ENCODE data around the gene INHBE.

Gene INHBE

DNA sequence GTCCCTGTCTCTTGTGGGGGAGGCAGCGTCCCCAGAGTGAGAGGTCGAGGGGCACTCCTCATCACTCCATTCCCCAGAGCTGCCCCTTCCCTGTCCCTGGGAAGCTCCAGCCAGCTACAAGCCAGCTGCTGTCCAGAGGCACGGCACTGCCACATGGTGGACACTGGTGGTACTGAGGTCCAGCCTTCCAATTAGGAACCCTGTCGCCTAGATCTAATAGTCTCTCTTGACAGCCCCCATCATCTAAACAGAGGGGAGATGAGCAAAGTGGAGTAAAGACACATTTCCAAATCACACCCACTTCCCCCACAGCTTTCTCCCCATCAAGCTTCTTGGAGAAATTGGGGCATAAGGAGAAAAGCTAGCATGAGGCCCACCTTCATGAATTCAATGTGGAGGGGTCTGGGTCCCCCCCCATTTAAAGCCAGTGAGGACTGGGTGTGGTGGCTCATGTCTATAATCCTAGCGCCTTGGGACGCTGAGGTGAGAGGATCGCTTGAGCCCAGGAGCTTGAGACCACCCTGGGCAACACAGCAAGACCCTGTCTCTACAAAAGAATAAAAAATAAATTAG is 2.1 kb upstream of the INHBE start:
- no peaks in the 10 kb centered on the region for H3K36me3 ChIP-seq (ENCODE audit: control insufficient read depth in 2 of 2, insufficient read depth in 1 of 2, low read length in 2 of 2)
- no peak overlapping the region for H3K27ac ChIP-seq (ENCODE audit: extremely low read depth, low read depth, low read length)
- ChIA-PET POLR2A (interaction anchor here (0.6 to 1.4 kb wide), 7 partner anchors 134 to 224 kb away, joined by 3 to 5 read pairs (median 4); partner anchors contain the start of gene SHMT2), CTCF (interaction anchor here (0.6 to 9.7 kb wide), 50 partner anchors 8 to 239 kb away, joined by 3 to 219 read pairs (median 6); partner anchors contain the start of genes INHBC, NXPH4, SHMT2 and STAC3)
- no peak overlapping the region for H3K4me3 ChIP-seq (ENCODE audit: low read depth, low read length)
- peaks cover 7% of the 10 kb centered on the region; the same call in 1 of the 2 replicates for H3K4me1 ChIP-seq (ENCODE audit: control insufficient read depth, insufficient read depth, low read length)
- no peaks in the 10 kb centered on the region for H3K9me3 ChIP-seq (ENCODE audit: control insufficient read depth, insufficient read depth, low read depth, low read length)
- TF ChIP-seq ZNF707 (tag by site-specific recombination; IDR thresholded peaks at IDR 0.05) (no peak), ZNF670 (tag by site-specific recombination; IDR thresholded peaks at IDR 0.05; ENCODE audit: low read depth) (no peak), ZNF548 (tag by site-specific recombination; IDR thresholded peaks at IDR 0.05) (no peak), CTCF (tag by site-specific recombination; IDR thresholded peaks at IDR 0.05) (peak; percentile 85), REST (tag by site-specific recombination; IDR thresholded peaks at IDR 0.05) (peak; percentile 46; the same call in 1 of the 2 replicates), SALL2 (tag by site-specific recombination; IDR thresholded peaks at IDR 0.05; ENCODE audit: borderline replicate concordance) (no peak), ZNF2 (tag by site-specific recombination; IDR thresholded peaks at IDR 0.05) (no peak), ZBTB20 (tag by site-specific recombination; IDR thresholded peaks at IDR 0.05) (no peak), ZNF692 (tag by site-specific recombination; IDR thresholded peaks at IDR 0.05) (peak; percentile 29; the same call in 1 of the 2 replicates), ZNF501 (tag by site-specific recombination; IDR thresholded peaks at IDR 0.05) (no peak; the same call in 1 of the 2 replicates), ZNF114 (tag by site-specific recombination; IDR thresholded peaks at IDR 0.05) (no peak), ZNF366 (tag by site-specific recombination; conservative IDR thresholded peaks at IDR 0.05) (peak; percentile 80), IKZF3 (tag by site-specific recombination; IDR thresholded peaks at IDR 0.05) (peak; percentile 98), ZNF654 (tag by site-specific recombination; IDR thresholded peaks at IDR 0.05; ENCODE audit: low read depth) (peak; percentile 86), ZBTB48 (tag by site-specific recombination; IDR thresholded peaks at IDR 0.05) (peak; percentile 63; the same call in 1 of the 2 replicates), ZNF266 (tag by site-specific recombination; IDR thresholded peaks at IDR 0.05; ENCODE audit: low read depth) (no peak), PATZ1 (tag by site-specific recombination; IDR thresholded peaks at IDR 0.05) (peak; percentile 36; the same call in 1 of the 2 replicates), ZNF292 (tag by site-specific recombination; IDR thresholded peaks at IDR 0.05; ENCODE audit: borderline replicate concordance, low read depth) (no peak), OSR2 (tag by site-specific recombination; IDR thresholded peaks at IDR 0.05) (no peak), ZBTB49 (tag by site-specific recombination; IDR thresholded peaks at IDR 0.05; ENCODE audit: low read depth) (no peak), ZFP3 (tag by site-specific recombination; IDR thresholded peaks at IDR 0.05; ENCODE audit: low read depth) (no peak), ZNF677 (tag by site-specific recombination; IDR thresholded peaks at IDR 0.05) (no peak), GLIS2 (tag by site-specific recombination; IDR thresholded peaks at IDR 0.05) (no peak)
- TF ChIP-seq, protein P1, sequence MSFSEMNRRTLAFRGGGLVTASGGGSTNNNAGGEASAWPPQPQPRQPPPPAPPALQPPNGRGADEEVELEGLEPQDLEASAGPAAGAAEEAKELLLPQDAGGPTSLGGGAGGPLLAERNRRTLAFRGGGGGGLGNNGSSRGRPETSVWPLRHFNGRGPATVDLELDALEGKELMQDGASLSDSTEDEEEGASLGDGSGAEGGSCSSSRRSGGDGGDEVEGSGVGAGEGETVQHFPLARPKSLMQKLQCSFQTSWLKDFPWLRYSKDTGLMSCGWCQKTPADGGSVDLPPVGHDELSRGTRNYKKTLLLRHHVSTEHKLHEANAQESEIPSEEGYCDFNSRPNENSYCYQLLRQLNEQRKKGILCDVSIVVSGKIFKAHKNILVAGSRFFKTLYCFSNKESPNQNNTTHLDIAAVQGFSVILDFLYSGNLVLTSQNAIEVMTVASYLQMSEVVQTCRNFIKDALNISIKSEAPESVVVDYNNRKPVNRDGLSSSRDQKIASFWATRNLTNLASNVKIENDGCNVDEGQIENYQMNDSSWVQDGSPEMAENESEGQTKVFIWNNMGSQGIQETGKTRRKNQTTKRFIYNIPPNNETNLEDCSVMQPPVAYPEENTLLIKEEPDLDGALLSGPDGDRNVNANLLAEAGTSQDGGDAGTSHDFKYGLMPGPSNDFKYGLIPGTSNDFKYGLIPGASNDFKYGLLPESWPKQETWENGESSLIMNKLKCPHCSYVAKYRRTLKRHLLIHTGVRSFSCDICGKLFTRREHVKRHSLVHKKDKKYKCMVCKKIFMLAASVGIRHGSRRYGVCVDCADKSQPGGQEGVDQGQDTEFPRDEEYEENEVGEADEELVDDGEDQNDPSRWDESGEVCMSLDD (tag by site-specific recombination; IDR thresholded peaks at IDR 0.05): no peak

All from HEK293 (cell line).